Gastrocnemius medialis (tissue), 4 donors: ENCODE measurements around the gene NKX3-2. TPM values are rescaled to one million over a fixed set of nuclear protein-coding genes. Genes with fewer than 3 reads are reported as not detected.

Source experiments
- ATAC-seq, 2 donors: fragments of 150-250 bp; one replicate each; pipeline ENCODE4 v1.9.1; 2016
- DNase-seq, 2 donors: peaks; one replicate each; pipeline ENCODE4 v3.0.0-alpha.2; 2019
- H3K27ac ChIP-seq, 4 donors: fragments of 200-600 bp; sonication (generic); 1 replicate in 1 of 4; 2 replicates in 3 of 4; pipeline ENCODE4 v1.5.1; 2016 to 2018; ENCODE audit warnings: mild to moderate bottlenecking in 2 of 4, moderate library complexity in 1 of 4
- H3K27me3 ChIP-seq, 3 donors: fragments of 200-600 bp; sonication (generic) in 2 of 3; 1 replicate in 1 of 3; 2 replicates in 2 of 3; pipeline versions ENCODE4 v1.5.1 to v1.6.0; 2016 to 2019; ENCODE audit warnings: mild to moderate bottlenecking in 1 of 3, moderate library complexity in 1 of 3
- H3K36me3 ChIP-seq, 2 donors: fragments of 200-600 bp; sonication (generic) in 1 of 2; one replicate each; pipeline ENCODE4 v1.5.1; 2017 to 2018
- H3K4me1 ChIP-seq, 2 donors: fragments of 200-600 bp; sonication (generic) in 1 of 2; one replicate each; pipeline ENCODE4 v1.5.1; 2016 to 2017; ENCODE audit warnings: mild to moderate bottlenecking in 2 of 2
- H3K4me3 ChIP-seq, 4 donors: fragments of 200-600 bp; sonication (generic) in 3 of 4; 1 replicate in 1 of 4; 2 replicates in 3 of 4; pipeline ENCODE4 v1.5.1; 2016 to 2019; ENCODE audit warnings: mild to moderate bottlenecking in 2 of 4
- H3K9me3 ChIP-seq, 3 donors: fragments of 200-600 bp; sonication (generic) in 2 of 3; 1 replicate in 1 of 3; 2 replicates in 2 of 3; pipeline ENCODE4 v1.5.1; 2016 to 2019
- POLR2A ChIP-seq, 2 donors: fragments of 450-650 bp; IDR thresholded peaks; one replicate each; pipeline ENCODE4 v1.6.1; 2017; ENCODE audit warnings: antibody characterized with exemption in 2 of 2, mild to moderate bottlenecking in 2 of 2, moderate library complexity in 2 of 2
- in situ Hi-C, 4 donors: fragments of 200-750 bp; cut with MboI; loops; one replicate each; pipeline versions ENCODE4 v1.15.0 to v1.8.0; 2017; ENCODE audit warnings: low sequenced_read_pairs in 4 of 4
- intact Hi-C: fragments of 100-400 bp; cut with DNase I; formaldehyde crosslinking; loops from one replicate; pipeline ENCODE4 v1.15.1; 2023; ENCODE audit warnings: low total_unique reads
- total RNA-seq, 4 donors: library from RNA; depleted of rRNA; stranded (reverse); fragments of >200 nt; gene quantifications; one replicate each; pipeline versions ENCODE4 v1.1.0 to v1.2.3, GENCODE V29; 2016
- TF ChIP-seq, protein P1 (sequence below), 5 experiments: fragments of 450-650 bp in 3 of 5; fragments of 200-600 bp in 2 of 5; sonication (generic) in 2 of 5; IDR thresholded peaks in 4 of 5; conservative IDR thresholded peaks in 1 of 5; 1 replicate in 4 of 5; 2 replicates in 1 of 5; pipeline ENCODE4 v1.5.1; 2016 to 2019; ENCODE audit warnings: antibody characterized with exemption in 5 of 5, mild to moderate bottlenecking in 3 of 5, moderate library complexity in 3 of 5

Gene NKX3-2
- total RNA-seq, 4 donors from 2014 or later: not detected

DNA sequence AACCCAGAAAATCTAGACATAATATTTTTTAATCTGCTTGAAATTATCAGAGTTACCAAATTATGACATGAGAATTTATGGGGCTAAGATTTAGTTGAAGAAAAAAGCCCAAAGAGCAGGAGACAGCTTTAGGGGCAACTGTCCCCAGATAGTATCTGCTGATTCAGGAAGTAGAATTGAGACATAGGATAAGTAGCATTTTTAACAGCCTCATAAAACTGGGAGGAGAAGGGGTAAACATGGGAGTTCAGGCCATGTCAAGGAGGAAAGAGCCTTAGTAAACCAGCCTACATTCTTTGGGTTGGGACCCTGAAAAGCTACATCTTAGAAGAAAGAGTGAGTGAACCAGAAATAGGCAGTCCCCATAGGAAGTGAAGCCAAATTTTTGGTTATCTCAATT is 50.5 kb downstream of the NKX3-2 start:
- intact Hi-C loops (no loop called here), in situ Hi-C loops (no loop called here)
- no peaks in the 10 kb centered on the region for H3K9me3 ChIP-seq
- H3K27ac ChIP-seq: no peak overlapping the region
- H3K4me3 ChIP-seq: no peak overlapping the region
- no peaks in the 10 kb centered on the region for H3K36me3 ChIP-seq
- no peak for TF ChIP-seq POLR2A (IDR thresholded peaks at IDR 0.05)
- TF ChIP-seq, protein P1, sequence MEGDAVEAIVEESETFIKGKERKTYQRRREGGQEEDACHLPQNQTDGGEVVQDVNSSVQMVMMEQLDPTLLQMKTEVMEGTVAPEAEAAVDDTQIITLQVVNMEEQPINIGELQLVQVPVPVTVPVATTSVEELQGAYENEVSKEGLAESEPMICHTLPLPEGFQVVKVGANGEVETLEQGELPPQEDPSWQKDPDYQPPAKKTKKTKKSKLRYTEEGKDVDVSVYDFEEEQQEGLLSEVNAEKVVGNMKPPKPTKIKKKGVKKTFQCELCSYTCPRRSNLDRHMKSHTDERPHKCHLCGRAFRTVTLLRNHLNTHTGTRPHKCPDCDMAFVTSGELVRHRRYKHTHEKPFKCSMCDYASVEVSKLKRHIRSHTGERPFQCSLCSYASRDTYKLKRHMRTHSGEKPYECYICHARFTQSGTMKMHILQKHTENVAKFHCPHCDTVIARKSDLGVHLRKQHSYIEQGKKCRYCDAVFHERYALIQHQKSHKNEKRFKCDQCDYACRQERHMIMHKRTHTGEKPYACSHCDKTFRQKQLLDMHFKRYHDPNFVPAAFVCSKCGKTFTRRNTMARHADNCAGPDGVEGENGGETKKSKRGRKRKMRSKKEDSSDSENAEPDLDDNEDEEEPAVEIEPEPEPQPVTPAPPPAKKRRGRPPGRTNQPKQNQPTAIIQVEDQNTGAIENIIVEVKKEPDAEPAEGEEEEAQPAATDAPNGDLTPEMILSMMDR (IDR thresholded peaks at IDR 0.05 in 4 of 5, conservative IDR thresholded peaks at IDR 0.05 in 1 of 5): no peak
- DNase-seq (no peak), ATAC-seq (no peak)
- peaks cover 2 to 6% (median 5%) of the 10 kb centered on the region in 3 donors for H3K27me3 ChIP-seq
- H3K4me1 ChIP-seq: no peaks in the 10 kb centered on the region

DNA sequence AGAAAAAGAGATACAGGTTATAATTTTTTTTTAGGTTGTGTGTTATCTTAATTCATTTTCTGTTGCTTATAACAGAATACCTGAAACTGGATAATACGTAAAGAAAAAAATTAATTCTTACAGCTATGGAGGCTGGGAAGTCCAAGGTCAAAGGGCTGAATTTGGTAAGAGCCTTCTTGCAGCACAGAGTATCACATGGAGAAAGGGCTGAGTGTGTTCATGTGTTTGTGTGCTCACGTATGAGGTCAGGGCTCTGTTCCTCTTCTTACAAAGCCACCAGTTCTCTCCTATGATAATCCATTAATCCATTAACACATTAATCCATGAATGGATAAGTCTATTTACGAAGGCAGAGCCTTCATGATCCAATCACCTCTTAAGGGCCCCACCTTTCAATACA is 51.6 kb downstream of the NKX3-2 start:
- H3K4me3 ChIP-seq: no peak overlapping the region
- H3K27ac ChIP-seq: no peak overlapping the region
- ATAC-seq: no peak
- TF ChIP-seq, protein P1 (IDR thresholded peaks at IDR 0.05 in 4 of 5, conservative IDR thresholded peaks at IDR 0.05 in 1 of 5): no peak
- no peak for TF ChIP-seq POLR2A (IDR thresholded peaks at IDR 0.05)
- DNase-seq: no peak
- intact Hi-C loops: no loop called here
- no peaks in the 10 kb centered on the region for H3K4me1 ChIP-seq
- no peaks in the 10 kb centered on the region for H3K36me3 ChIP-seq
- H3K27me3 ChIP-seq: peaks cover 2 to 15% (median 5%) of the 10 kb centered on the region in 3 donors
- H3K9me3 ChIP-seq: no peaks in the 10 kb centered on the region
- in situ Hi-C loops: no loop called here

Other genes starting within 250 kb of the NKX3-2 start
- gene RAB28, start 60.2 kb downstream of the NKX3-2 start, total RNA-seq: 1 to 10 TPM; 3.9 to 8.0 (median 6.7) TPM
- 10 to 100 TPM; 11.9 to 14.7 (median 13.0) TPM for gene BOD1L1, start 83.2 kb upstream of the NKX3-2 start, total RNA-seq